ENCODE measurements around the gene NUP188.
A peak's percentile ranks its signal among the peaks of the same experiment; 100 is the strongest.

NUP188 gene

GRCh38 chr9:129037767-129038098 lies 90.2 kb downstream of the NUP188 start:
- H3K27me3 ChIP-seq (ENCODE audit: control insufficient read depth, low read length) = no peaks in the 10 kb centered on the region
- H3K9me3 ChIP-seq (ENCODE audit: control insufficient read depth, insufficient read depth, low read length) = no peaks in the 10 kb centered on the region
- H3K36me3 ChIP-seq (ENCODE audit: control insufficient read depth, low read length) = peaks cover 17% of the 10 kb centered on the region
- no peaks in the 10 kb centered on the region for H3F3A ChIP-seq (ENCODE audit: control insufficient read depth, insufficient read depth)
- H4K20me1 ChIP-seq (ENCODE audit: control insufficient read depth, insufficient read depth, low read depth, low read length) = no peaks in the 10 kb centered on the region
- TF ChIP-seq CTCF (IDR thresholded peaks at IDR 0.05; ENCODE audit: low read depth, low read length, poor library complexity, severe bottlenecking) = no peak
- no peak for TF ChIP-seq EZH2phosphoT487 (IDR thresholded peaks at IDR 0.05; ENCODE audit: borderline replicate concordance, low read length)
- H3K4me1 ChIP-seq (ENCODE audit: control insufficient read depth, low read length) = peaks cover 23% of the 10 kb centered on the region
- peaks cover 27% of the 10 kb centered on the region for H3K79me2 ChIP-seq (ENCODE audit: control insufficient read depth, low read length)
- H3K4me3 ChIP-seq (ENCODE audit: low read length) = peak overlapping the region; percentile 94
- no peaks in the 10 kb centered on the region for H3K9me2 ChIP-seq (replicated peaks; ENCODE audit: control insufficient read depth, low read length)
- peak overlapping the region; percentile 86 for H3K4me2 ChIP-seq (ENCODE audit: low read length)
- no peak overlapping the region for H3K27ac ChIP-seq (ENCODE audit: low read depth, low read length)

- no peaks in the 10 kb centered on the region for H4K20me1 ChIP-seq (ENCODE audit: control insufficient read depth, insufficient read depth, low read depth, low read length)
Measured at GRCh38 chr9:129038109-129038852, 90.8 kb downstream of the NUP188 start.

GRCh38 chr9:129040113-129040643 lies 92.7 kb downstream of the NUP188 start:
- Histone ChIP-seq H3K4me3 (ENCODE audit: low read length) (no peak overlapping the region), H3K9me2 (replicated peaks; ENCODE audit: control insufficient read depth, low read length) (no peaks in the 10 kb centered on the region), H3K27ac (ENCODE audit: low read depth, low read length) (no peak overlapping the region), H4K20me1 (ENCODE audit: control insufficient read depth, insufficient read depth, low read depth, low read length) (no peaks in the 10 kb centered on the region), H3K79me2 (ENCODE audit: control insufficient read depth, low read length) (peaks cover 27% of the 10 kb centered on the region), H3K4me1 (ENCODE audit: control insufficient read depth, low read length) (peaks cover 23% of the 10 kb centered on the region), H3K9me3 (ENCODE audit: control insufficient read depth, insufficient read depth, low read length) (no peaks in the 10 kb centered on the region), H3F3A (ENCODE audit: control insufficient read depth, insufficient read depth) (no peaks in the 10 kb centered on the region), H3K27me3 (ENCODE audit: control insufficient read depth, low read length) (no peaks in the 10 kb centered on the region), H3K36me3 (ENCODE audit: control insufficient read depth, low read length) (peaks cover 21% of the 10 kb centered on the region), H3K4me2 (ENCODE audit: low read length) (no peak overlapping the region)
- TF ChIP-seq EZH2phosphoT487 (IDR thresholded peaks at IDR 0.05; ENCODE audit: borderline replicate concordance, low read length) (no peak), CTCF (IDR thresholded peaks at IDR 0.05; ENCODE audit: low read depth, low read length, poor library complexity, severe bottlenecking) (no peak)

More at GRCh38 chr9:129038109-129038852, 90.8 kb downstream of the NUP188 start:
- H3K27ac ChIP-seq (ENCODE audit: low read depth, low read length) = no peak overlapping the region
- peak overlapping the region; percentile 86 for H3K4me2 ChIP-seq (ENCODE audit: low read length)
- H3K4me1 ChIP-seq (ENCODE audit: control insufficient read depth, low read length) = peaks cover 23% of the 10 kb centered on the region
- H3K4me3 ChIP-seq (ENCODE audit: low read length) = no peak overlapping the region
- no peaks in the 10 kb centered on the region for H3K9me3 ChIP-seq (ENCODE audit: control insufficient read depth, insufficient read depth, low read length)
- peaks cover 17% of the 10 kb centered on the region for H3K36me3 ChIP-seq (ENCODE audit: control insufficient read depth, low read length)
- H3K79me2 ChIP-seq (ENCODE audit: control insufficient read depth, low read length) = peaks cover 27% of the 10 kb centered on the region
- H3F3A ChIP-seq (ENCODE audit: control insufficient read depth, insufficient read depth) = no peaks in the 10 kb centered on the region
- no peak for TF ChIP-seq CTCF (IDR thresholded peaks at IDR 0.05; ENCODE audit: low read depth, low read length, poor library complexity, severe bottlenecking)
- no peak for TF ChIP-seq EZH2phosphoT487 (IDR thresholded peaks at IDR 0.05; ENCODE audit: borderline replicate concordance, low read length)
- H3K9me2 ChIP-seq (replicated peaks; ENCODE audit: control insufficient read depth, low read length) = no peaks in the 10 kb centered on the region
- no peaks in the 10 kb centered on the region for H3K27me3 ChIP-seq (ENCODE audit: control insufficient read depth, low read length)

Measured in DOHH2 (cell line).